NCI-H2081 treated with DMSO at 0.1 percent for 48 hours (cell line): Measurements from ENCODE around the gene TMEM106B.
A peak's percentile ranks its signal among the peaks of the same experiment; 100 is the strongest.
"Not testable (repeated sequence)": the region's sequence is repeated elsewhere in the genome, so short reads cannot be mapped to it uniquely, and the experiment has no call there.

Experiments
- DNase-seq: peaks from one replicate; lab custom pipeline; 2025; lab: John Stamatoyannopoulos, UW

Gene TMEM106B

DNA sequence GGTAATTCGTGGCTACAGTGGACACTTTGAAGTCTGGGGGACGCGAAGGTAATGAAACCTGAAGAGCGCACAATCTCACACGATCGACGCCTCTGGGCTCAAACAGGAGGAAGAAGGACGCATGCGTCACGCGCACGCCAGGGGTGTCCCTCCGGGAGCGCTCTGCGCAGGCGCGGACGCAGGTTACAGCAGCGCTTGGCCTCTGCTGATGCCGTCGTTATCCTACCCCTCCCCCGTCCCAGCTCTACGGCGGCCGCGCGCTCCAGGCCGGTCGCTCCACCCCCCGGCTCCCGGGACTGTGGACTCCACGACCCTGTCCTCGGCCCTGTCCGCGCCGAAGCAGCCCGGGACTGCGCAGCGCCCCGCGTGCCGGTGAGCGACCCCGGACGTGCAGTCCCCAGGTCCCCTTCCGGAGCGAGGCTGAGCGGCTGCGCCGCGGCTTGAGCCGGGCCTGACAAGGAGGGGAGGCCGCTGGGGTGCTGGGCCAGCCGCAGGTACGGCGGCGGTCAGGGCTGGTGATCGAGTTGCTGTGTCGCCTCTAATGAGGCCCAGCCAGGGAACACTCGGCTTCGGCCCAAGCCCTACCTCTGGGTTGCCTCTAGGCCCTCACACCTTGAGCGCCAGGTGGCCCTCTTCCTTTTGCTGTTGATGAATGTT lies at the start of gene TMEM106B:
Gene TMEM106B (plus strand): TSS at position 241 of the 657 bp plus-strand sequence. CDS start 3,517 bp downstream, outside the sequence.
- peak; percentile 89 for DNase-seq

- no peak for DNase-seq
Measured at GRCh38 chr7:12162415-12163113, 48.5 kb upstream of the TMEM106B start.

DNA sequence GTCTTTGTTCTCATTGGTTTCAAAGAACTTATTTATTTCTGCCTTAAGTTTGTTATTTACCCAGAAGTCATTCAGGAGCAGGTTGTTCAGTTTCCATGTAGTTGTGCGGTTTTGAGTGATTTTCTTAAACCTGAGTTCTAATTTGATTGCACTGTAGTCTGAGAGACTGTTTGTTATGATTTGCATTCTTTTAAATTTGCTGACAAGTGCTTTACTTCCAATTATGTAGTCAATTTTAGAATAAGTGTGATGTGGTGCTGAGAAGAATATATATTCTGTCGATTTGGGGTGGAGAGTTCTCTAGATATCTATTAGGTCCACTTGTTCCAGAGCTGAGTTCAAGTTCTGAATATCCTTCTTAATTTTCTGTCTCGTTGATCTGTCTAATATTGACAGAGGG lies 43.0 kb upstream of the TMEM106B start:
- DNase-seq = not testable (repeated sequence)

GRCh38 chr7:12169981-12170820 lies 40.9 kb upstream of the TMEM106B start:
- DNase-seq = not testable (repeated sequence)

DNA sequence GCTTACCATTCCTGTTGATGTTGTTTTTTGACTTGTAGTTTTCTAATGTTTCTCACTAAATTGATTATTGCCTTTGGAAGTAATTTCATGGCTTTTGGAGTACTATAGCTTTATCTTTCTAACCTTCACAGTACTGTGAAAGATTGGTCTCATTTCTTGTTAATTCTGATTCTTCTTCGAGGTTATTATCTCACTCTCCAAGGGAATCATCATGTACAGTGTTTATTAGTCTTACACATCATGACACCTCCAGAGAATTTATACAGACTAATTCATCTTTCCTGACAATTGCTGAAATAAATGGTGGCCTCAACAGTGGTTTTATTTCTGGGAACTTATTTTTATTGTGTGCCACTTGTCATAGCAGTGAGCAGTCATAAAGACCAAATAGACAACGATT lies 37.4 kb upstream of the TMEM106B start:
- DNase-seq = no peak

DNA sequence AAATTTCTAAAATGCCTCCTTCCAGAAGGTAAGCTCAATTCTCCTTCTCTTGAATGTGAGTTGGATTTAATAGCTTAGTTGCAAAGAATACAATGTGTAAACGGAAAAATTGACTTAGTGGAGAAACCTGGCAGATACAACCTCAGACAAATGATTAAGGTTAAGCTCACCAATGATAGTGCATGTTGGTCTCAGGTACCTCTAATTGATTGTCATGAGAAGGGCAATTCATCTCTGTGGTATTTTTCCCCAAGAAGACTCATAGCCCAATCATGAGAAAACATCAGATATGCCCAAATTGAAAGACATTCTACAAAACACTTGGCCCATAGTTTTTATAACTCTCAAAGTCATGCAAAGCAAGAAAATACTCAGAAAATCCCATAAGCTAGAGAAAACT lies 36.2 kb upstream of the TMEM106B start:
- no peak for DNase-seq

DNA sequence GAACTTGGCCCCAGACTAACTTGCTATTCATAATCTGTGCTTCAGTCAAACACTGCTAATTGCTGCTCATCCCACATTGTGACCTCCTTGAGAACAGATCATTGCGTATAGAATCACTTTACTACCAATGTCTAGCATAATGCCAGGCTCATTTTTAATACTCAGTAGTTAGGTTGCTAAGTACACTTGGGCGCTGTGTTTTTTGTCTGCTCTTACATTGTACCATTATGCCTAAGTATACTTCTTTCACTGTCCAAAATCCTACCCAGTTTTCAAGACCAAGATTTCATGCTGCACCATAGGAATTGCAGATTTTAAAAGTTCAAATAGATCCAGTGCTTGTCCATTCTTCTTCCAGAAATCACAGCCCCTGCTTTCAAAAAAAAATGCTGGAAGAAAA lies 32.8 kb upstream of the TMEM106B start:
- no peak for DNase-seq

- DNase-seq = no peak
Measured at GRCh38 chr7:12194426-12194825, 16.7 kb upstream of the TMEM106B start.

DNA sequence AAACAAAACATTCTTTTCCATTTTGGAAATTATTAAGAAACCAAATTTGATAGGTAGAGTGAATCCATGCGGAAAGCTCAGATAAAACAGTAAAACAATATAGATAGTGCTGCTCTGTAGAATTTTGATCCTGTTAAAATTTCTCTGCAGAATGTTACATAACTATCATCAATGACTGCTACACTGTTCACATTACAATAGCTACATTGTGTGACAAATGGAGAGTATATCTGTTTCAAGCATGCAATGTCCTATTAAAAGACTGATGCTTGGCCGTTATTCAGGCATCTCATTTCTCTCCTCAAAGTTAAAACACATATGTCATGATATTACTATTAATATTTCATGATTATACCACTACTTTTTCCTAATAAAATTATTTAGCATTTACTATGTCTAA lies 14.7 kb upstream of the TMEM106B start:
- DNase-seq = no peak

DNA sequence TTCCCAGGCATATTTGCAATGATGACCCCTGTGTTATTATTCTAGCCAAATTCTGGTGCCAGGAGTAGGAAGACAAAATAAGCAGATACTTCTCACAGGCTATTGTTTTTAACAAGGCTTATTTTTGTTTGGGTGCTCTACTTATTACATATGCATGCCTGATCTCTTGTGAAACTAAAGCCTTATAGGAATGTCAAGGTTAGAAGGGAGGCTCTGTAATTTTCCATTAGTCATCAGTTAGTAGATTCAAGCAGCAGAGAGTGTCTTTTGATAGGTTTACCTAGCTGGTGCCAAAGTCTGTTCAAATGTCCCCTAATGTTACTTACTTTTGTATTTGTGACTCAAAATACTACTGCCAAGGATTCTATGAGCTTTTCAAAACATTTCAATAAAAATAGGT lies 11.7 kb upstream of the TMEM106B start:
- no peak for DNase-seq

- no peak for DNase-seq
Measured at GRCh38 chr7:12207046-12207445, 4.0 kb upstream of the TMEM106B start.

- no peak for DNase-seq
Measured at GRCh38 chr7:12209221-12209620, 1.9 kb upstream of the TMEM106B start.

DNA sequence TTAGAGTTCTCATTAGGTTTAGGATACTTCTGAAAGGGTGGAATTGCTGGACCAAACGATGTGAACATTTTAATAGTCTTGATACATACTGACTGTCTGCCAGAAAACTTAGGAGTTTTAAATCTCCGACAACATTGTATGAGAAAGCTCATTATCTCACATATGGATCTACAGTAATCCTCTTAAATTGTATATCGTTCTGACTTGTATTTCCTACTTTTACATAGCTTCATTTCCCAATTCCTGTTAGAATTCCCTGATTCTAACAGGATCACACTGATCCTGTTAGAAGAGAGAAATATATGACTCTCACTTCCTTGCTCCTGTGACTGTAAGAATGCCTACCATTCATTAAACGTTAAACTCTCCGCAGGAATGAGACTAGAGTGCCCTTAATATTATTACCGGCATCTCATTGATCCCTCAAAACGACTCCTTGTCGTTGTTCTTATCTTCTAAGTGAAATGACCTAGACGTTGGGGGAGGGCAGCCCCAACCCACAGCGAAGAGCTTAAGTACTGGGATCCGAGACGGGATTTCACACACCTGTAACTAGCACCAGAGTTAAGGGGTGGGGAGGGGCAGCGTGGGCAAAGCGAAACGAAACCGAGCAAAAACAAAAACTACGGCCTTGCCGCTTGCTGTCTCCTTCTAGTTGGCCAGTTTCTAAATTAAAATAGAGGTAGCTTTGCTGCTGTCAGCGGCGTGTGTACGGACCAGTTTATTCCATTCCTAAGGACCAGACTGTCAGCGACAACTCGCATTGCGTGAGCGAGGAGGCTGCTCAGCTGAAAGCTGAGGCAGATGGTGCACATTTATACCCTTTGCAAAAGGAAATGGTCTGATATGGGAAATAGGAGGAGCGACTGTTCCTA lies 678 bp upstream of the TMEM106B start:
- no peak for DNase-seq

DNA sequence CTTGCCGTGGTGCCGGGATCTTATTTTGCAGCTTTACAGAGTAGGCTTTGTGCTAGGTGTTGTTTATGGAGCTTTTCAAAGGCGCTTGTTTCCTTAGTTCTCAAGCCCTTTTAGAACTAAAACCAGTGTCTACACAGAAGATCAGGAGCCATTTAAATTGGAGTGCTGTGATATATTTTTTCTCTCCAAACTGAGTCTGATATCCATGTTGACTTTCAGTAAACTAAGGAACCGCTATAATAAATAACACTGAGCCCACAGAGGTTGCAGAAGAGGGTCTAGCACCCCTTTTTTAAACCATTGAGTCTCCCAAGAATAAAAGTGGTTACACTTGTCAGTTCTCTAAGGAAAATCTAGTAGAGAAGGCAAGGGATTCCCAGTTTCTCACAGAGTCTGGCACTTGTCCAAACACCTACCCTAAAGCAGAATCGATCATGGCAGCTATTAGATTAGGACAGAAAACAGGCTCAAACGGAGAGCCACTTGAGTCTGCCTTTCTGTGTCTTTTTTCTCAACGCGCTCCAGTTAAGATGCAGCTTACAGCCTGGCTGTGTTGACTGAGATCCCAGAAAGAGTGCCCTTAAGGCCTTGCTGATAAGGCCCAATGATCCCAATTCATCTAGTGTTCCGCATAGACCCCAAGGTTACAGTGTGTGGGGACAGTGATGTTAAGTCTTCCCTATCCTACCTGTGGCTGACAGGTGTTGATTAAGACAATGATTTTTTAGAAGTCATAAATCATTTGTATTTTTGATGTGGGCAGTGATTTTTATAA lies 804 bp downstream of the TMEM106B start:
- no peak for DNase-seq

GRCh38 chr7:12217311-12217710 lies 6.2 kb downstream of the TMEM106B start:
- no peak for DNase-seq

GRCh38 chr7:12220389-12221046 lies 9.4 kb downstream of the TMEM106B start:
- DNase-seq = peak; percentile 87

DNA sequence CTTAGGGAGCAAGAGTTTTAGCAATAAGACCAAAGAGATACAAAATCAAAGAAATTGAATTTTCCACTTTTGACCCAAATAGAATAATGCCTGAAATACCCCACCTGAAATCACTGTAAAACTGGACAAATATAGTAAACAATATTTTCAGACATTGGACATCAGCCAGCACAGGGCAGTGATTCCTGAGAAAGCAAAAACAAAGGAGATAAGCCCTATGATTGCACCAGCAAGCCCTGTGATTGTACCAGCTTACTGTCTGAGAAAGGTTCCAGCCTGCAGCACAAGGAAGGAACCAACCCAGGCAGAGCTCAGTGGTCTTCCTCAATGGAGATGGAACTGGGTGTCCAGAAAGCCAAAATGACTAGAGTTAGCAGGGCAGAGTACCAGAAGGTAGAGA lies 10.3 kb downstream of the TMEM106B start:
- DNase-seq = no peak

DNA sequence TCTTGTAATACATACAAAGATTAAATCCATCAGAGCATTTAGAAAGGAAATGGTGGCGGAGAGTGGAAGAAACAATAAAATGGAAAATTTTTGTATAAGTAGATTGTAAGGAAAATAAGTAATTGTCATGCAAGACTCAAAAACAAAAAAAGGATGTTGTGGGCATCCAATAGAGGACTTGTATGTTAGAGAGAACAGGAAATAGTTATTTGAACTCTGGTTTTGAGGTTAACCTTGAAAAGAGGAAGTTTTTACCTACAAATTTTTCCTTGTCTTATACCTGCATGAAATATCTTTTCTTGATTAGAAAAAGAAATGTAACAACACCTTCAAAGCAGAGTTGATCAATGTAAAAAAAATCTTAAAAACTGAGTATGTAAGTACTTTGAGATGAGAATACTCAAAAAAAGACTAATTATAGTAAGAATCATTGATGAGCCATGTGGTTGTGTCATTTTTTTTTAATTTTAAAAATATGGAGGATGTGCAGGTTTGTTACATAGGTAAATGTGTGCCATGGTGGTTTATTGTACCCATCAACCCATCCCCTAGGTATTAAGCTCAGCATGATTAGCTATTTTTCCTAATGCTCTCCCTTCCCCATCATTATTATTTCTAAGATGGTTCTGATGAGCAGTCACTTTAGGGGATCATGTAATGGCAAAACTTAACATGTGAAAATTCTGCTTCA lies 11.9 kb downstream of the TMEM106B start:
- DNase-seq = no peak

GRCh38 chr7:12225017-12225416 lies 13.9 kb downstream of the TMEM106B start:
- not testable (repeated sequence) for DNase-seq

DNA sequence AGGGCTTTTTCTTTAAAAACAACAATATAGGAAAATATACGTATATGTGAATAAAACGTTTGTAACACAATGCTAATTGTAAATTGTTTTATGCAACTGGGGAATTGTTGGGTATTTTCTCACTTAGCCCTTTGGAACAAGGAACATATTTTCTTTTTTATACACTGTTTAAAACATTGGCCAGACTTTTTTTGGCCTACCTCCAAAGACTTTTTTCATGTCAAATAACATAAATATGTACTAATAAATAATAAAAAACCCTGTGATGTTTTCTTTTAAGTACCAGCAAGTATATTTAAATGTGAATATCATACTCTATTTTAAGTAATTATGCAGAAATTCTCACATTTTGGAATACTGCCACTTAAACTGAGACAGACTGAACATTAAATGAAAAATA lies 15.7 kb downstream of the TMEM106B start:
- no peak for DNase-seq
